H9 (cell line): ENCODE results near the gene APP. TPM values are rescaled to one million over a fixed set of nuclear protein-coding genes. Genes with fewer than 3 reads are reported as not detected.

Experiments
- DNase-seq: peaks from one replicate; pipeline ENCODE4 v3.0.0-alpha.2; 2017
- H2AFZ ChIP-seq: one replicate; pipeline ENCODE4 v1.6.1; 2013; ENCODE audit warnings: mild to moderate bottlenecking, low read length, control low read depth, moderate library complexity
- H2AK5ac ChIP-seq: 2 replicates; pipeline ENCODE4 v1.6.1; 2013; ENCODE audit warnings: low read length, control low read depth, mixed read lengths; ENCODE audit not compliant: insufficient read length
- H2BK120ac ChIP-seq: one replicate; pipeline ENCODE4 v1.6.1; 2013; ENCODE audit warnings: low read depth, mild to moderate bottlenecking, low read length, control low read depth, inconsistent platforms; ENCODE audit not compliant: poor library complexity, severe bottlenecking
- H2BK12ac ChIP-seq: 2 replicates; pipeline ENCODE4 v1.6.1; 2013; ENCODE audit warnings: low read length, control low read depth, mixed read lengths, low read depth; ENCODE audit not compliant: insufficient read length
- H2BK15ac ChIP-seq: 2 replicates; pipeline ENCODE4 v1.6.1; 2013; ENCODE audit warnings: low read depth, low read length, control low read depth
- H2BK20ac ChIP-seq: one replicate; pipeline ENCODE4 v1.6.1; 2013; ENCODE audit warnings: low read depth, mild to moderate bottlenecking, low read length, control low read depth, inconsistent platforms; ENCODE audit not compliant: poor library complexity, severe bottlenecking
- H2BK5ac ChIP-seq: 2 replicates; pipeline ENCODE4 v1.6.1; 2013; ENCODE audit warnings: low read length, control low read depth, mixed read lengths; ENCODE audit not compliant: insufficient read length
- H3K14ac ChIP-seq: 2 replicates; pipeline ENCODE4 v1.6.1; 2013; ENCODE audit warnings: low read length, control low read depth; ENCODE audit not compliant: insufficient read depth
- H3K18ac ChIP-seq: 2 replicates; pipeline ENCODE4 v1.6.1; 2013; ENCODE audit warnings: low read depth, mild to moderate bottlenecking, mixed read lengths, low read length, control low read depth; ENCODE audit not compliant: insufficient read length
- H3K23ac ChIP-seq: 2 replicates; pipeline ENCODE4 v1.6.1; 2013; ENCODE audit warnings: low read length, control low read depth, mixed read lengths, low read depth; ENCODE audit not compliant: insufficient read length
- H3K23me2 ChIP-seq: 2 replicates; pipeline ENCODE4 v1.6.1; 2013; ENCODE audit warnings: low read depth, mild to moderate bottlenecking, mixed read lengths, low read length, control low read depth; ENCODE audit not compliant: insufficient read length, poor library complexity, severe bottlenecking
- H3K27ac ChIP-seq: 2 replicates; pipeline ENCODE4 v1.5.1; 2013; ENCODE audit warnings: low read length, control low read depth, mixed read lengths, low read depth; ENCODE audit not compliant: insufficient read length
- H3K27me3 ChIP-seq: 2 replicates; pipeline ENCODE4 v1.6.1; 2013; ENCODE audit warnings: low read length, control low read depth, inconsistent platforms; ENCODE audit not compliant: insufficient read depth
- H3K4ac ChIP-seq: 2 replicates; pipeline ENCODE4 v1.6.1; 2013; ENCODE audit warnings: low read depth, mild to moderate bottlenecking, control low read depth, inconsistent platforms, low read length, moderate library complexity
- H3K4me1 ChIP-seq: 2 replicates; pipeline ENCODE4 v1.6.1; 2013; ENCODE audit warnings: low read length, control low read depth, inconsistent platforms; ENCODE audit not compliant: insufficient read depth
- H3K4me2 ChIP-seq: 2 replicates; pipeline ENCODE4 v1.6.1; 2013; ENCODE audit warnings: low read length, control low read depth, mixed read lengths; ENCODE audit not compliant: insufficient read length, insufficient read depth
- H3K56ac ChIP-seq: 2 replicates; pipeline ENCODE4 v1.6.1; 2013; ENCODE audit warnings: low read depth, mild to moderate bottlenecking, mixed read lengths, low read length, control low read depth; ENCODE audit not compliant: insufficient read length
- H3K79me1 ChIP-seq: 2 replicates; pipeline ENCODE4 v1.6.1; 2013; ENCODE audit warnings: low read depth, mild to moderate bottlenecking, moderate library complexity, low read length, control low read depth, inconsistent platforms; ENCODE audit not compliant: insufficient read depth, poor library complexity, severe bottlenecking
- H3K79me2 ChIP-seq: 2 replicates; pipeline ENCODE4 v1.6.1; 2013; ENCODE audit warnings: low read length, control low read depth, inconsistent platforms; ENCODE audit not compliant: insufficient read depth
- H3K9ac ChIP-seq: 2 replicates; pipeline ENCODE4 v1.6.1; 2013; ENCODE audit warnings: low read length, control low read depth, mixed read lengths; ENCODE audit not compliant: insufficient read length; ENCODE audit errors: extremely low read depth
- H3K9me3 ChIP-seq: one replicate; pipeline ENCODE4 v1.6.1; 2013; ENCODE audit warnings: low read depth, low read length, inconsistent platforms; ENCODE audit not compliant: control insufficient read depth
- H3T11ph ChIP-seq: one replicate; pipeline ENCODE4 v1.6.1; 2013; ENCODE audit warnings: mild to moderate bottlenecking, low read length, control low read depth, inconsistent platforms
- H4K20me1 ChIP-seq: one replicate; pipeline ENCODE4 v1.6.1; 2013; ENCODE audit not compliant: control insufficient read depth, insufficient read length, insufficient read depth
- H4K5ac ChIP-seq: 2 replicates; pipeline ENCODE4 v1.6.1; 2013; ENCODE audit warnings: low read depth, mild to moderate bottlenecking, mixed read lengths, low read length, control low read depth; ENCODE audit not compliant: insufficient read length
- H4K8ac ChIP-seq: replicated peaks from 2 replicates; pipeline ENCODE4 v1.6.1; 2013; ENCODE audit warnings: low read length, control low read depth, mixed read lengths, low read depth; ENCODE audit not compliant: insufficient read length
- H4K91ac ChIP-seq: 2 replicates; pipeline ENCODE4 v1.6.1; 2013; ENCODE audit warnings: low read depth, mild to moderate bottlenecking, moderate library complexity, mixed read lengths, low read length, control low read depth; ENCODE audit not compliant: insufficient read length
- H3K27ac Mint-ChIP-seq, 3 experiments: 2 replicates in 2 of 3; 3 replicates in 1 of 3; pipeline ENCODE4 v1.8.0; 2020 to 2021; ENCODE audit warnings: mixed read lengths in 3 of 3, mild to moderate bottlenecking in 1 of 3, moderate library complexity in 1 of 3
- H3K27me3 Mint-ChIP-seq: 2 replicates; pipeline ENCODE4 v1.8.0; 2021; ENCODE audit warnings: low read depth, mild to moderate bottlenecking, moderate library complexity, mixed read lengths
- H3K36me3 Mint-ChIP-seq, 3 experiments: 2 replicates in 2 of 3; 3 replicates in 1 of 3; pipeline ENCODE4 v1.8.0; 2020 to 2021; ENCODE audit warnings: low read depth in 3 of 3, mixed read lengths in 3 of 3; ENCODE audit not compliant: insufficient read depth in 1 of 3
- H3K4me1 Mint-ChIP-seq, 2 experiments: 2 replicates each; pipeline ENCODE4 v1.8.0; 2020; ENCODE audit warnings: mixed read lengths in 2 of 2
- H3K4me3 Mint-ChIP-seq, 2 experiments: 2 replicates in 1 of 2; 3 replicates in 1 of 2; pipeline ENCODE4 v1.8.0; 2020 to 2021; ENCODE audit warnings: mild to moderate bottlenecking in 2 of 2, mixed read lengths in 2 of 2, moderate library complexity in 1 of 2
- H3K9me3 Mint-ChIP-seq, 2 experiments: 2 replicates in 1 of 2; 3 replicates in 1 of 2; pipeline ENCODE4 v1.8.0; 2020; ENCODE audit warnings: mild to moderate bottlenecking in 2 of 2, mixed read lengths in 2 of 2, moderate library complexity in 1 of 2
- CTCF ChIP-seq: fragments of 200-600 bp; sonication (generic); conservative IDR thresholded peaks from 3 replicates; pipeline ENCODE4 v1.8.0; 2021; ENCODE audit warnings: antibody characterized with exemption, mild to moderate bottlenecking
- WGBS: extraction: QIAGEN DNeasy Blood & Tissue Kit; methylation state at CpG from one replicate; pipeline ENCODE4 v1.1.7; 2013; ENCODE audit warnings: missing lambda C conversion rate, low lambda C conversion rate, mixed read lengths; ENCODE audit not compliant: insufficient read length; ENCODE audit errors: extremely low coverage; 5-methylcytosine and 5-hydroxymethylcytosine counted together
- total RNA-seq: library from RNA; stranded (reverse); gene quantifications from 2 replicates; pipeline ENCODE4 v1.2.1, GENCODE V29; 2021

Gene APP
- total RNA-seq, 1 experiment from 2014 or later = 380 TPM

DNA sequence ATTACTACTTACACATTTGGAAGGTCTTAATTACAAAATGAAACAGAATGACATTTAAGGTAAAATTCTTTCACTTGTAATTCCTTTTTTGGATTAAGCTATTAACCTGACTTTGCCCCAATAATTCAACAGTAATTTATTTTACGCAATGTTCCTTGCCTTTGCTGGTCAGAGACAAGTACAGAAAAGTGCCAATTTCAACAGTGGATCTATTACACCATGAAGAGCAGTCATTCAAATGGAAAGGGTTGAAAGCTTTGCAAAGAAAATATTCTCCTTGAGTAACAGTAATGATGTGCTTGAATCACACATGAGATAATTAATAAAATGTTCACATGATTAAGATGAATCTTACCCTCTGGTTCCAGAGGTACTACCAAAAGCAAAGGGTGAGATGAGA, 84.7 kb downstream of the APP start:
- Histone ChIP-seq H3K4me2 (no peak overlapping the region), H3T11ph (no peak overlapping the region), H2BK15ac (no peak overlapping the region), H2BK12ac (no peak overlapping the region), H3K14ac (no peak overlapping the region), H3K23me2 (no peaks in the 10 kb centered on the region), H3K4me1 (0 out of 2 replicates have a peak, but pooled peaks cover 2% of the 10 kb centered on the region), H4K8ac (no peak overlapping the region), H2AK5ac (no peak overlapping the region), H3K27me3 (no peaks in the 10 kb centered on the region), H3K79me1 (no peaks in the 10 kb centered on the region), H3K4ac (no peak overlapping the region), H3K23ac (no peak overlapping the region), H2BK120ac (no peak overlapping the region), H3K56ac (no peak overlapping the region), H4K91ac (no peak overlapping the region), H3K9me3 (no peaks in the 10 kb centered on the region), H3K18ac (no peak overlapping the region), H4K5ac (no peak overlapping the region), H3K9ac (no peak overlapping the region), H3K27ac (no peak overlapping the region), H2BK5ac (no peak overlapping the region), H4K20me1 (no peaks in the 10 kb centered on the region), H2BK20ac (no peak overlapping the region), H2AFZ (no peak overlapping the region), H3K79me2 (peaks cover 16% of the 10 kb centered on the region; the same call in 1 of the 2 replicates)
- Mint-ChIP-seq H3K4me3 (no peak overlapping the region), H3K27me3 (no peaks in the 10 kb centered on the region), H3K27ac (no peak overlapping the region; a peak in 1 of 7 replicates), H3K36me3 (peaks cover 29 to 46% (median 42%) of the 10 kb centered on the region in 3 experiments), H3K9me3 (no peaks in the 10 kb centered on the region), H3K4me1 (peaks cover 30 to 39% of the 10 kb centered on the region in 2 experiments)
- WGBS = no CpG with 5 or more reads among the region's 1 CpG
- no peak for DNase-seq
- no peak for TF ChIP-seq CTCF
